Heart right ventricle (tissue), 16 donors: Measurements from ENCODE around the gene TXN. TPM values are rescaled to one million over a fixed set of nuclear protein-coding genes. Genes with fewer than 3 reads are reported as not detected.
A peak's percentile ranks its signal among the peaks of the same experiment; 100 is the strongest.
"Not testable (repeated sequence)": the region's sequence is repeated elsewhere in the genome, so short reads cannot be mapped to it uniquely, and the experiment has no call there.

Source experiments
- ATAC-seq, 8 donors: fragments of 200-7000 bp; cut with Tn5 transposase; one replicate each; pipeline ENCODE4 v1.9.1; 2020; ENCODE audit warnings: mild to moderate bottlenecking in 8 of 8, moderate library complexity in 8 of 8, moderate number of reproducible peaks in 1 of 8
- DNase-seq, 2 donors: peaks; one replicate each; pipeline ENCODE4 v3.0.0-alpha.2; 2020
- H3K27ac ChIP-seq, 10 donors: fragments of 200-600 bp; sonication (generic) in 2 of 10; one replicate each; pipeline versions ENCODE4 v1.5.0 to v1.8.0; 2020 to 2022; ENCODE audit warnings: mild to moderate bottlenecking in 3 of 10
- H3K27me3 ChIP-seq, 7 donors: fragments of 200-600 bp; one replicate each; pipeline ENCODE4 v1.8.0; 2021 to 2022; ENCODE audit warnings: mild to moderate bottlenecking in 2 of 7
- H3K36me3 ChIP-seq, 9 donors: fragments of 200-600 bp; sonication (generic) in 1 of 9; one replicate each; pipeline versions ENCODE4 v1.5.0 to v1.8.0; 2020 to 2022; ENCODE audit warnings: mild to moderate bottlenecking in 2 of 9
- H3K4me1 ChIP-seq, 9 donors: fragments of 200-600 bp; sonication (generic) in 1 of 9; one replicate each; pipeline versions ENCODE4 v1.5.0 to v1.8.0; 2020 to 2022; ENCODE audit warnings: mild to moderate bottlenecking in 4 of 9
- H3K4me3 ChIP-seq, 10 donors: fragments of 200-600 bp; sonication (generic) in 2 of 10; one replicate each; pipeline versions ENCODE4 v1.5.0 to v1.8.0; 2020 to 2022; ENCODE audit warnings: mild to moderate bottlenecking in 7 of 10, moderate library complexity in 2 of 10
- H3K9me3 ChIP-seq, 11 donors: fragments of 200-600 bp in 10 of 11; sonication (generic) in 2 of 11; one replicate each; pipeline versions ENCODE4 v1.5.0 to v1.8.0; 2013 to 2022; ENCODE audit warnings: mild to moderate bottlenecking in 2 of 11, control low read depth in 1 of 11, moderate library complexity in 1 of 11
- WGBS, 2 donors: extraction: QIAGEN DNeasy Blood & Tissue Kit; methylation state at CpG; one replicate each; pipeline ENCODE4 v1.1.7; 2013; ENCODE audit warnings: inconsistent platforms in 1 of 2; 5-methylcytosine and 5-hydroxymethylcytosine counted together
- intact Hi-C, 10 donors: fragments of 100-400 bp; cut with DNase I; formaldehyde crosslinking; loops; one replicate each; pipeline versions ENCODE4 v1.11.1 to v1.14.2; 2022
- polyA plus RNA-seq, 2 donors: library from polyadenylated mRNA; stranded (reverse); fragments of 200-250 nt; gene quantifications; one replicate each; pipeline ENCODE4 v1.2.3, GENCODE V29; 2013
- total RNA-seq, 10 donors: library from RNA; stranded (reverse); fragmentation: NEBNext Ultra II Directional in 3 of 10; extraction: Animal tissue kit (Norgen Biotek cat#: 25700) in 3 of 10; gene quantifications; one replicate each; pipeline versions ENCODE4 v1.2.1 to v1.2.4, GENCODE V29; 2021 to 2023
- TF ChIP-seq, protein P1 (sequence below), 9 donors: fragments of 200-600 bp; sonication (generic) in 2 of 9; IDR thresholded peaks; one replicate each; pipeline versions ENCODE4 v1.5.0 to v1.8.0; 2021 to 2022; ENCODE audit warnings: antibody characterized with exemption in 9 of 9, mild to moderate bottlenecking in 5 of 9, moderate library complexity in 1 of 9
- donor health status: Arrhythmogenic right ventricular cardiomyopathy.
- donor health status: ischemic (EF 13 %, LVEDD 7.1; RV severe dilation, severe dysfunction).
- donor health status: healthy with polysubstance abuse.
- donor health status: DM: no; HTN: yes; CAD: no.
- donor health status: DM: no; HTN: no; CAD: no.
- donor health status: ischemic (EF 25% LVEDD 6.9; RV normal size, moderate dysfunction).
- donor health status: ischemic (EF 25% LVEDD 5.7; RV mildly dilated, moderate dysfunction).
- donor health status: healthy.
- donor health status: DM: yes; HTN: yes; CAD: no.
- donor health status: Ischemic cardiomyopathy.
- donor health status: ischemic (EF 35%, LVEDD 5.7; RV mildly dilated, moderate dysfunction).
- donor health status: nonischemic (EF 11% LVEDD 7.7; RV severe dilation, severe dysfunction).
- donor health status: DM: yes; HTN: yes; CAD: no.
- donor health status: PGD.
- donor health status: ischemic (EF 29% LVEDD 5.4; RV normal size, mild dysfunction).
- donor health status: nonischemic (EF 23%, LVEDD 6.1; RV moderate dilation, normal function).

The TXN gene
- total and polyA plus RNA-seq, 12 donors, result 50.7 to 134 (median 60.2) TPM

GRCh38 chr9:110213413-110214044, 42.8 kb downstream of the TXN start:
- no peak for DNase-seq
- H3K4me3 ChIP-seq, result no peak overlapping the region
- no peaks in the 10 kb centered on the region for H3K27me3 ChIP-seq
- 86 to 89% methylated on average over 10 of the region's 10 CpGs for WGBS, 2 donors
- intact Hi-C loops, result loop anchor here in 6 of 10 donors (10.0 kb wide), 3 partner anchors 59 to 639 kb away; no protein-coding TSS in a partner anchor
- no peaks in the 10 kb centered on the region for H3K36me3 ChIP-seq
- peaks cover 0 to 7% (median 0%) of the 10 kb centered on the region in 11 donors for H3K9me3 ChIP-seq
- TF ChIP-seq, protein P1, sequence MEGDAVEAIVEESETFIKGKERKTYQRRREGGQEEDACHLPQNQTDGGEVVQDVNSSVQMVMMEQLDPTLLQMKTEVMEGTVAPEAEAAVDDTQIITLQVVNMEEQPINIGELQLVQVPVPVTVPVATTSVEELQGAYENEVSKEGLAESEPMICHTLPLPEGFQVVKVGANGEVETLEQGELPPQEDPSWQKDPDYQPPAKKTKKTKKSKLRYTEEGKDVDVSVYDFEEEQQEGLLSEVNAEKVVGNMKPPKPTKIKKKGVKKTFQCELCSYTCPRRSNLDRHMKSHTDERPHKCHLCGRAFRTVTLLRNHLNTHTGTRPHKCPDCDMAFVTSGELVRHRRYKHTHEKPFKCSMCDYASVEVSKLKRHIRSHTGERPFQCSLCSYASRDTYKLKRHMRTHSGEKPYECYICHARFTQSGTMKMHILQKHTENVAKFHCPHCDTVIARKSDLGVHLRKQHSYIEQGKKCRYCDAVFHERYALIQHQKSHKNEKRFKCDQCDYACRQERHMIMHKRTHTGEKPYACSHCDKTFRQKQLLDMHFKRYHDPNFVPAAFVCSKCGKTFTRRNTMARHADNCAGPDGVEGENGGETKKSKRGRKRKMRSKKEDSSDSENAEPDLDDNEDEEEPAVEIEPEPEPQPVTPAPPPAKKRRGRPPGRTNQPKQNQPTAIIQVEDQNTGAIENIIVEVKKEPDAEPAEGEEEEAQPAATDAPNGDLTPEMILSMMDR (IDR thresholded peaks at IDR 0.05), result no peak
- peaks cover 0 to 12% (median 0%) of the 10 kb centered on the region in 9 donors for H3K4me1 ChIP-seq
- H3K27ac ChIP-seq, result no peak overlapping the region
- no peak for ATAC-seq

- Histone ChIP-seq H3K27me3 (peaks cover 0 to 5% (median 0%) of the 10 kb centered on the region in 7 donors), H3K36me3 (no peaks in the 10 kb centered on the region), H3K4me3 (no peak within 1 kb of the TSS), H3K9me3 (peaks cover 0 to 7% (median 0%) of the 10 kb centered on the region in 11 donors), H3K27ac (no peak within 1 kb of the TSS), H3K4me1 (no peaks in the 10 kb centered on the region)
- ATAC-seq (no peak), DNase-seq (no peak)
- 79 to 86% methylated on average over 9 of the region's 9 CpGs for WGBS, 2 donors
- intact Hi-C loops, result no loop called here
- TF ChIP-seq, protein P1 (IDR thresholded peaks at IDR 0.05), result no peak
Observed at GRCh38 chr9:110208031-110208430, 48.3 kb downstream of the TXN start, which contains the start of gene C9orf152. TSS of gene C9orf152 (minus strand) at chr9:110208159. CDS start at chr9:110207579, 580 bp downstream.

GRCh38 chr9:110207071-110207641, 49.2 kb downstream of the TXN start:
- DNase-seq (no peak), ATAC-seq (peak in 2 of 8 donors; percentile 35 to 55)
- WGBS, 2 donors, result 74 to 75% methylated on average over 6 of the region's 6 CpGs
- H3K36me3 ChIP-seq, result no peaks in the 10 kb centered on the region
- H3K4me1 ChIP-seq, result no peaks in the 10 kb centered on the region
- peaks cover 0 to 5% (median 0%) of the 10 kb centered on the region in 7 donors for H3K27me3 ChIP-seq
- TF ChIP-seq, protein P1 (IDR thresholded peaks at IDR 0.05), result no peak
- intact Hi-C loops, result no loop called here
- no peak overlapping the region for H3K27ac ChIP-seq
- no peak overlapping the region for H3K4me3 ChIP-seq
- H3K9me3 ChIP-seq, result peaks cover 0 to 7% (median 0%) of the 10 kb centered on the region in 11 donors

DNA sequence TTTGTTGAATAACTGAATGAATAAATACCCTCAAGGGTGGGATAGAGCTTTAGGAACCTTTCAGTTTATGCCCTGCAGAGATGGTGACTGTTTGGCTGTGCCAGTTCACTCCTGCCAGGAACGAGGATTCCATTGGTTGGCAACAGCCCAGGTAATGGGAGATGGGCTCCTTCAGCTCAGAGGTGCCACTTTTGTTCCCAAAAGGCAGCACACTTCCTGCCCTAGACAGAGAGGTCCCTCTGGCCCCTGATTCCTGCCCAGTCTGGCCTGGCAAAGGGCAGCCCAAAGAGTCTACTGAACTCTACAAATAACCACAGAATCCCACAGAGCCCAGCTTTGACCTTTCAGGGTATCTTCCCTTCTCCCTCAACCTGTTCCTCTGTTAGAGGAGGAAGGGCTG, 49.9 kb downstream of the TXN start:
- no peaks in the 10 kb centered on the region for H3K36me3 ChIP-seq
- H3K4me1 ChIP-seq, result no peaks in the 10 kb centered on the region
- WGBS, 2 donors, result 65 to 84% methylated on average over 1 of the region's 1 CpG
- H3K27ac ChIP-seq, result no peak overlapping the region
- TF ChIP-seq, protein P1 (IDR thresholded peaks at IDR 0.05), result no peak
- H3K4me3 ChIP-seq, result no peak overlapping the region
- DNase-seq, result no peak
- peaks cover 0 to 4% (median 0%) of the 10 kb centered on the region in 11 donors for H3K9me3 ChIP-seq
- intact Hi-C loops, result no loop called here
- no peak for ATAC-seq
- H3K27me3 ChIP-seq, result peaks cover 0 to 5% (median 0%) of the 10 kb centered on the region in 7 donors

DNA sequence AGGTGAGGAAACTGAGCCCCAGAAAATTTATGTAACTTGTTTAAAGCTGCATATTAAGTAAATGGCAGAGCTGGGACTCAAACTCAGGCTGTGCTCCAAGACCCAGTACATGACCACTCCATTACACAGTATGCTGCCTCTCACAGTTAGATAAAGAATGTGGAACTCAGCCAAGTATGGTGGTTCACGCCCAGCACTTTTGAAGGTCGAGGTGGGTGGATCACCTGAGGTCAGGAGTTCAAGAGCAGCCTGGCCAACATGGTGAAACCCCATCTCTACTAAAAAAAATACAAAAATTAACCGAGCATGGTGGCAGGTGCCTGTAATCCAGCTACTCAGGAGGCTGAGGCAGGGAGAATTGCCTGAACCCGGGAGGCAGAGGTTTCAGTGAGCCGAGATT, 50.7 kb downstream of the TXN start:
- intact Hi-C loops, ATAC-seq: not testable (repeated sequence)
- 69 to 70% methylated on average over 5 of the region's 5 CpGs for WGBS, 2 donors

More for the DNA sequence above, 50.7 kb downstream of the TXN start:
- not testable (repeated sequence) for H3K4me1 ChIP-seq, H3K36me3 ChIP-seq, H3K27me3 ChIP-seq, H3K4me3 ChIP-seq, H3K27ac ChIP-seq, H3K9me3 ChIP-seq, DNase-seq
